GM19025 (cell line): ENCODE data around the gene NXPE4.

Source experiments
- ATAC-seq: cut with Tn5 transposase; IDR thresholded peaks from one replicate; pipeline ENCODE4 v1.9.1; 2021; ENCODE audit warnings: mild to moderate bottlenecking, low read depth, moderate library complexity; ENCODE audit not compliant: unreplicated experiment

Gene NXPE4

DNA sequence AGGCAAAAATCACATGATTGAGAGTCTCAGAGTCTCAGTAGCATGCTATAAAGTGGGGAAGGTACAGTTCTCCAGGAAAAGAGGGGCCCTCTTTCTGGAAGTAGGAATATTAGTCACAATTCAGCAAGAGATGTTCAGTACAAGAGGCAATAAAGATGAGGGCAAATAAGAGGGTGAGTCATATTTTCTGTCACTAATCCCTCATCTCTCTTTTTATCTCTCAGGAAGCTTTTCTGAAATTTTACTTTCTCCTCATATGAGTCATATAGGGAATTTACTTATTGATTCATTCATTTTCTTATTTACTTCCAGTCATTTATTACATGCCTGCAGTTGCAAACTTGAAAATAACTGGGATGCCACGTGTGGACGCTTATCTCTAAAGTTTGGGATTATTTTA is 32.5 kb downstream of the NXPE4 start:
- no peak for ATAC-seq

DNA sequence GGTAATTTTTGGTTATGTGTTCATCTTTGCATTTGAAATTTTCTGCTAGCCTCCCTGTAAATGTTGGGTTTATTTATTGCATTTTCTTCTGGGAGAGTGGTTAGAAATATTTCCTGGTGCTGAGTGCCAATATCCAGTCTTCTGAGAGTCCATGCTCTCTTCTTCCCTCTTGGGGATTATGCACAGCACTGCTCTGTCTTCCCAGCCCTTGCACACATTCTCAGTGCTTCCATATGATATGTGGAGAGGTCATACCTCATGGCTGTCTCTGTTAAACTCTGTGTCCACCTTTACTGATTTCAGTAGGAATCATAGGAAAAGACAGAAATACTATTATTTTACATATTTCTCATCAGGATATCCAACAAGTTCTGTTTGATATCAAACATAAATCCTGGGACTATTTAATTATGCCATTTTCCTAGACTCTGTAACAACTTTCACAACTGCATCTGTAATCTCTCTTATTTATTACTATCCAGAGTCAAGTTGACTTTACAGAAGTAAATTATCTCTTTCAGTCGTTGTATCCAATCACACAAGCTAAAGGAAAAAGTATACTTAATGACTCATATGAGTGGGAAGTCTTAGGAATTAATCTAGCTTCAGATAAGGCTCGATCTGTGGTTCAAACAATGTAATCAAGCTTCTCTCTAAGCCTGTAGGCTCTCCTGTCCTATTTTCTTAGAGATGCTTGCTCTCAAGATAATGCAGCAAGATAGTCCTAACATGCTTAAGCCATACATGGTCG is 33.2 kb downstream of the NXPE4 start:
- no peak for ATAC-seq

DNA sequence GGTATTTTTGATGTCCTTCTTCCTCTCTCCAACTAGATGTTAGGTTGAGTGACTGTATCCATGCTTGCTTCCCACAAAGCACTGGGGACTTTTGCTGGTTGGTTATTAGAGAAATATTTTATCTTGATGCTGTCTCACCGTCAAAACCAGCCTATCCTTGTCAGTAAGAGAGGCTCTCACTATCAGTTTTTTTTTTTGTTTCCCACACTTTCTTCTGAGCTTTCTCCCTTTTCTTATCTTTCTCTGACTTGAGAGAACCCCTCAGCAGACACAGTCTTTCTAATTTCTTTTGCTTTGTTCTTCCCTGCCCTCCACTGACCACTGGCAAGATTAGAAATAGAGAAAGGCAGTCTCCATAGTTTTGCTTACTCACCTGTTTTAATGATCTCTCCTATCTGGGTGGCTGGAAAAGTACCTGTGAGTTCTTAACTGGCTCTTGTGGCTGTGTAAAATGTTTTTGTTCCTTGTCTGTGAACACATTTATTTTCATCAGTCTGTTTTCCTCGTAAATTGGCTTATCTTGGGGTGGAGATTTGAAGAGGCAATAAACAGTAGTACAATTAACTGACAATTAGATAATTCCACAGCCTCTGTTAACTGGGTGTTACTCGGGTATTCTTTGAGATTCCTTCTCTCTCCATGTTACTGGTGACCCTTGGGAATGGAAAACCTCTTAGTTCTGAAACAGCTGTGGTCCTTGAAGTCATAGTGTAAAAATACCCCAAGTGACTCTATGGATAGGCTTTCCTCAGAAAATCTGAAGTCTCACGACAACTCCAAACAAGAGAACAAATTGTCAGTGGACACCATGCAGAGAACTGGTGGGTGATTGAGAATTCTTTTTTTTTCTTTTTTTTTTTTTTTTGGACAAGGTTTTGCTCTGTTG is 35.9 kb downstream of the NXPE4 start, which contains the start of gene NXPE1:
Gene NXPE1, minus strand, starts transcription at position 457 of the 886 bp plus-strand sequence. CDS start 8,680 bp downstream, outside the sequence.
- ATAC-seq = no peak

DNA sequence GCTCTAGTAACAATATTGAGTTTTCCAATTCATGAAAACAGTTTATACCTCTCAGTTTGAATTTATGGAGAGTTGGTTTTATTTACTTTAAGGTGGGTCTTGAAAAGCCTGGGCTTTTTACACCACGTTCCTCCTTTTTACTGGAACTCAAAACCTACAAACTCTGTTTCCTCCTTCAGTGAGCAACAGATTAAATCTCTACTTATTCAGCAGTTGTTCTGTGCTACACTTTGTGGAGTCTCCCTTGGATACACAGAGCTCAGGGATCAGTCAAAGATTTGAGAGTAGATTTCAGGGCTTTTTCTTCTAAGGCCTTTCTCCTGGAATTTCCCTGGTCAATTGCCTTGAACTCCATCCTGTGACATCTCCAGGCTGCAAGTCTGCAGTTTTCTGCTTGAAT is 39.5 kb downstream of the NXPE4 start:
- no peak for ATAC-seq

DNA sequence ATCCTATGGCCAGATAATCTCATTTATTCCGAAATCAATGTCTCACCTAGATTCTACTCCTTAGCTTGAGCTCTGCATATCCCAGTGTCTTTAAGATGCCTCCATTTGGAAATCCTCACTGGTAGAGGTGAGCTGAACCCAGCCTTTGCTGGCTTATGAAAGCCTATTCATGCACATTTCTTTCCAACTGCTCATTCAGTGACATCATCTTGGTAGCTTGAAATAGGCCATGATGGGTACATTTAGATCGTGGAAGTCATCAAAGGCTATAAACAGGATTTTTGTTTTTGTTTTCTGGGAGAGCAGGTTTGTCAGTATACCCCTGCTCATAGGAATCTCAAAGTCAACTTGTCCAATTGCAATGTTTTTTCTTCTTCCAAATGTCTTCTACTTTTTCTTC is 41.9 kb downstream of the NXPE4 start:
- ATAC-seq = no peak

DNA sequence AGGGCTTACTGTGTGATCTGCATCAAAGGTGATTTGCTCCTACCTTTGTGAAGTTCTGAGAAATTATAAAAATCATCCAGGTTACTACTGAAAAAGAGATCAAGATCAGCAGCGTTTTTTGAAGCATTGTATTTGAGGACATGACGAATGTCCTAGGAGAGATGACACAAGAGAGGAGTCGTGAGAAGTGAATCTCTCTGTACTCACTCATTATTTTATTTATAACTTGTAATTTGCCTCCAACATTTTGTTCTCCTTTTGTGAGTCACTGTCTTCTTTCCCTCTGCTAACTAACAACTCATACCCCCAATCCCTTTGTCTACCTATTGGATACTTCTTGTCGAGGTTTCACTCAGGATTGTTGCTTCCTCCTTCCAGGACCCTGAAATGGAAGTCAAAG is 44.5 kb downstream of the NXPE4 start:
- ATAC-seq = no peak

DNA sequence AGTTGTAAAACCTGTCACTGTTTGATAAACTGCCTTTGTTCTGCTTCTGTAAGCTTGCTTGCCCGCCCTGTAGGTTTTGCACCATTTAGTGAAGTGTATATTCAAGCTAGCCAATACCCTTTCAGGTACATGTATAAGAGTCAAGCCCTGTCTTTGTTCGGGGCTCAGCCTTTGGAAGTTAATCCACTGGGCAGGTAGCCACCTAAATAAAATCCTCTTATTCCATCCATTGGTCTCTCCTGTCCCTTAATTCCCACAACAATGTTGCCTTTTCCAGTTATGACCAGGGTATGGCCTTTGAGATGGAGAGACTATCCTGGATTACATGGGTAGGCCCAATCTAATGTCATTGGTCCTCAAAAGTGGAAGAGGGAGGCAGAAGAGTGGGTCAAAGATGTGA is 69.9 kb downstream of the NXPE4 start:
- no peak for ATAC-seq

DNA sequence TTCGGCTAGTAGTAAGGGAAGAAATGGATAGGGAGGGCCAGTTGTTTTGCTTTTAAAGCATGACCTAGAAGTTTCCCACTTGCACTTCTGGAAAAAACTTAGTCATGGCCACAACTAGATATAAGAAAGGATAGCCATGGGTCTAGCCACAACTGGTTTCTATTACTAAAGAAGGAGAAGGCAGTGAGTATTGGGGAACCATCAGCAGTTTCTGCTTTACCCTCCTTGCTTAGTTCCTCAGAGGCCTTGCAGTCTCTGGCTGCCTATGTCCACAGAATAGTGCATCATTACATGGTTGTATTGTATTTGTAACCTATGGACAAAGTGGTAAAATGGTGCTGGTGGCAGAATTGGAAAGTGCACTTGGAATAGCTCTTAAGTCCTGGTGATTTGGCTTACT is 71.5 kb downstream of the NXPE4 start:
- no peak for ATAC-seq

DNA sequence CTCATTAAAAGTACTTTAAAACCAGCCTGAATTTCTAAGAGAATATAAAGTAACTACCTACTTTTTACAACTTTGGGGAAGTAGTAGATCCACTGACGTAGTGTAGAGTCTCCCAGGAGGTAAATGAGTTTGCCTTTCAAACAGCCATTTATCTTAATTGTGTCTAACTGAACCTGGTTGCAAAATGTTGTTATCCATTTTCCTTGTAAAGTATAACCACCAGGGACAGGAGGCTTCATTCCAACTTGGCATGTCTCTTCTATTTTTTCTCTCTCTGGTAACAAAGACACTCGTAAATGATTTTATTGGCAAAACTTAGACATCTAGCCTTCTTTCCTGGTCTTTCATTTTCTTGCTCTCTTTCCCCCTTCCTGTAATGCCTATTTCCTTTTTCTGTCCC is 72.8 kb downstream of the NXPE4 start:
- no peak for ATAC-seq
